Lower lobe of right lung (tissue), 2 donors: Measurements from ENCODE around the gene GFER. TPM values are rescaled to one million over a fixed set of nuclear protein-coding genes. Genes with fewer than 3 reads are reported as not detected.

Source experiments
- ATAC-seq, 2 donors: fragments of 200-7000 bp; cut with Tn5 transposase; one replicate each; pipeline ENCODE4 v1.9.1; 2020 to 2022; ENCODE audit warnings: mild to moderate bottlenecking in 2 of 2, moderate library complexity in 2 of 2
- DNase-seq: peaks from one replicate; pipeline ENCODE4 v3.0.0-alpha.2; 2020
- H3K27ac ChIP-seq: fragments of 200-600 bp; one replicate; pipeline ENCODE4 v1.8.0; 2022
- H3K27me3 ChIP-seq: fragments of 200-600 bp; one replicate; pipeline ENCODE4 v1.8.0; 2022; ENCODE audit warnings: low read depth
- H3K36me3 ChIP-seq: fragments of 200-600 bp; one replicate; pipeline ENCODE4 v1.8.0; 2022; ENCODE audit warnings: mild to moderate bottlenecking
- H3K4me1 ChIP-seq: fragments of 200-600 bp; one replicate; pipeline ENCODE4 v1.8.0; 2022
- H3K4me3 ChIP-seq: fragments of 200-600 bp; one replicate; pipeline ENCODE4 v1.8.0; 2022; ENCODE audit warnings: mild to moderate bottlenecking
- H3K9me3 ChIP-seq: fragments of 200-600 bp; one replicate; pipeline ENCODE4 v1.8.0; 2022
- CTCF ChIP-seq: fragments of 200-600 bp; IDR thresholded peaks from one replicate; pipeline ENCODE4 v1.8.0; 2022; ENCODE audit warnings: antibody characterized with exemption, mild to moderate bottlenecking
- intact Hi-C: fragments of 100-400 bp; cut with DNase I; formaldehyde crosslinking; loops from one replicate; pipeline ENCODE4 v1.11.0; 2022
- total RNA-seq: library from RNA; stranded (reverse); fragmentation: NEBNext Ultra II Directional; extraction: Animal tissue kit (Norgen Biotek cat#: 25700); gene quantifications from one replicate; pipeline ENCODE4 v1.2.1, GENCODE V29; 2021
- donor health status: DM: no; HTN: yes; CAD: no; lungs with severe emphysema.

Gene GFER
- total RNA-seq, 1 donor from 2014 or later = 24.7 TPM

GRCh38 chr16:2013527-2013926 is 29.5 kb downstream of the GFER start:
- Histone ChIP-seq H3K4me3 (no peak overlapping the region), H3K27ac (no peak overlapping the region), H3K4me1 (peaks cover 11% of the 10 kb centered on the region), H3K27me3 (peaks cover 15% of the 10 kb centered on the region), H3K9me3 (no peaks in the 10 kb centered on the region), H3K36me3 (no peaks in the 10 kb centered on the region)
- ATAC-seq (no peak), DNase-seq (no peak)
- TF ChIP-seq CTCF = no peak
- intact Hi-C loops = no loop called here

GRCh38 chr16:2015117-2015946 is 31.3 kb downstream of the GFER start:
- Histone ChIP-seq H3K36me3 (no peaks in the 10 kb centered on the region), H3K9me3 (no peaks in the 10 kb centered on the region), H3K4me3 (no peak overlapping the region), H3K4me1 (peaks cover 14% of the 10 kb centered on the region), H3K27ac (no peak overlapping the region), H3K27me3 (peaks cover 33% of the 10 kb centered on the region)
- no peak for TF ChIP-seq CTCF
- ATAC-seq = peak; percentile 49 to 85
- intact Hi-C loops = no loop called here
- DNase-seq = peak; percentile 60

GRCh38 chr16:2015947-2016208 is 31.9 kb downstream of the GFER start:
- intact Hi-C loops = no loop called here
- peaks cover 39% of the 10 kb centered on the region for H3K27me3 ChIP-seq
- peak in 1 of 2 donors; percentile 40 for ATAC-seq
- DNase-seq = no peak
- H3K9me3 ChIP-seq = no peaks in the 10 kb centered on the region
- peaks cover 12% of the 10 kb centered on the region for H3K4me1 ChIP-seq
- no peak overlapping the region for H3K27ac ChIP-seq
- no peaks in the 10 kb centered on the region for H3K36me3 ChIP-seq
- no peak for TF ChIP-seq CTCF
- H3K4me3 ChIP-seq = no peak overlapping the region

- Histone ChIP-seq H3K36me3 (no peaks in the 10 kb centered on the region), H3K27me3 (peaks cover 45% of the 10 kb centered on the region), H3K27ac (no peak overlapping the region), H3K4me1 (peaks cover 12% of the 10 kb centered on the region), H3K9me3 (no peaks in the 10 kb centered on the region), H3K4me3 (no peak overlapping the region)
- no peak for ATAC-seq
- TF ChIP-seq CTCF = peak; percentile 28
- DNase-seq = no peak
- intact Hi-C loops = no loop called here
Observed at GRCh38 chr16:2016407-2016922, 32.5 kb downstream of the GFER start.

GRCh38 chr16:2019518-2019920 is 35.5 kb downstream of the GFER start, which contains the start of gene NPW:
TSS of gene NPW (plus strand) at chr16:2019785.
- Histone ChIP-seq H3K9me3 (no peaks in the 10 kb centered on the region), H3K27me3 (peaks cover 49% of the 10 kb centered on the region), H3K4me3 (no peak within 1 kb of the TSS), H3K27ac (no peak within 1 kb of the TSS), H3K36me3 (no peaks in the 10 kb centered on the region), H3K4me1 (peaks cover 31% of the 10 kb centered on the region)
- DNase-seq = no peak
- no peak for ATAC-seq
- no peak for TF ChIP-seq CTCF
- intact Hi-C loops = no loop called here
